IMR-90 (cell line): ENCODE data around the gene KLHL29. TPM values are rescaled to one million over a fixed set of nuclear protein-coding genes. Genes with fewer than 3 reads are reported as not detected.
A peak's percentile ranks its signal among the peaks of the same experiment; 100 is the strongest.

Experiments used
- ATAC-seq: fragments of 200-7000 bp; cut with Tn5 transposase; 2 replicates; pipeline ENCODE4 v1.9.1; 2020; ENCODE audit warnings: low read depth, mild to moderate bottlenecking, moderate library complexity
- BruUV-seq: library from RNA; stranded (reverse); fragments of 400-500 nt; replicated peaks from 2 replicates; lab custom pipeline; 2021; lab: Mats Ljungman, UMichigan
- CTCF ChIA-PET: fragments of 300-600 bp; formaldehyde crosslinking; extraction: SDS; loops from one replicate; lab custom pipeline; 2021; ENCODE audit warnings: antibody characterized with exemption; lab: Yijun Ruan, JAX
- POLR2A ChIA-PET: fragments of 300-600 bp; sonication (Branson Sonifier 250); formaldehyde crosslinking; loops from one replicate; lab custom pipeline; 2022; ENCODE audit warnings: antibody characterized with exemption; ENCODE audit not compliant: unreplicated experiment; lab: Charles Lee
- DNase-seq: peaks from one replicate; pipeline ENCODE4 v3.0.0; 2013
- H2AFZ ChIP-seq: replicated peaks from 2 replicates; pipeline ENCODE3; 2013; ENCODE audit warnings: low read length, mild to moderate bottlenecking; ENCODE audit not compliant: poor library complexity
- H2AK5ac ChIP-seq: 2 replicates; pipeline ENCODE4 v1.6.1; 2013; ENCODE audit warnings: low read depth, low read length, inconsistent platforms
- H2AK9ac ChIP-seq: replicated peaks from 2 replicates; pipeline ENCODE3; 2013; ENCODE audit warnings: mild to moderate bottlenecking, low read depth, low read length, moderate library complexity; ENCODE audit not compliant: poor library complexity
- H2BK120ac ChIP-seq: 2 replicates; pipeline ENCODE4 v1.6.1; 2013; ENCODE audit warnings: low read depth, low read length, inconsistent platforms
- H2BK15ac ChIP-seq: 3 replicates; pipeline ENCODE4 v1.6.1; 2013; ENCODE audit warnings: low read depth, low read length, inconsistent platforms
- H2BK20ac ChIP-seq: 2 replicates; pipeline ENCODE4 v1.6.1; 2013; ENCODE audit warnings: low read depth, mild to moderate bottlenecking, inconsistent platforms, low read length, moderate library complexity
- H2BK5ac ChIP-seq: 2 replicates; pipeline ENCODE4 v1.6.1; 2013; ENCODE audit warnings: mild to moderate bottlenecking, low read depth, low read length, inconsistent platforms; ENCODE audit not compliant: poor library complexity, severe bottlenecking
- H3K14ac ChIP-seq: replicated peaks from 2 replicates; pipeline ENCODE4 v1.6.1; 2013; ENCODE audit warnings: low read depth, low read length, inconsistent platforms
- H3K18ac ChIP-seq: 2 replicates; pipeline ENCODE4 v1.6.1; 2013; ENCODE audit warnings: low read depth, low read length, control low read depth
- H3K23ac ChIP-seq: 2 replicates; pipeline ENCODE4 v1.6.1; 2013; ENCODE audit warnings: low read depth, low read length, inconsistent platforms
- H3K27ac ChIP-seq: 2 replicates; pipeline ENCODE4 v1.5.1; 2013; ENCODE audit warnings: mild to moderate bottlenecking, control low read depth, low read length; ENCODE audit not compliant: insufficient read depth
- H3K27me3 ChIP-seq: 2 replicates; pipeline ENCODE4 v1.6.1; 2013; ENCODE audit warnings: low read length; ENCODE audit not compliant: control insufficient read depth, insufficient read depth
- H3K36me3 ChIP-seq: 2 replicates; pipeline ENCODE4 v1.6.1; 2013; ENCODE audit warnings: low read length, mixed read lengths; ENCODE audit not compliant: control insufficient read depth, insufficient read depth
- H3K4ac ChIP-seq: 2 replicates; pipeline ENCODE4 v1.6.1; 2013; ENCODE audit warnings: low read depth, low read length, inconsistent platforms
- H3K4me1 ChIP-seq: 2 replicates; pipeline ENCODE4 v1.6.1; 2013; ENCODE audit warnings: low read length, mixed read lengths; ENCODE audit not compliant: control insufficient read depth, insufficient read depth
- H3K4me2 ChIP-seq: 2 replicates; pipeline ENCODE4 v1.6.1; 2013; ENCODE audit warnings: low read depth, mild to moderate bottlenecking, control low read depth, low read length, moderate library complexity
- H3K4me3 ChIP-seq: 2 replicates; pipeline ENCODE4 v1.5.1; 2013; ENCODE audit warnings: low read depth, mild to moderate bottlenecking, control low read depth, low read length, moderate library complexity; ENCODE audit not compliant: insufficient read depth
- H3K56ac ChIP-seq: 2 replicates; pipeline ENCODE4 v1.6.1; 2013; ENCODE audit warnings: low read length, inconsistent platforms; ENCODE audit not compliant: insufficient read depth; ENCODE audit errors: extremely low read depth
- H3K79me1 ChIP-seq, 2 experiments: 2 replicates each; pipeline ENCODE4 v1.6.1; 2013; ENCODE audit warnings: low read length in 2 of 2, inconsistent platforms in 1 of 2, low read depth in 1 of 2
- H3K9ac ChIP-seq: 2 replicates; pipeline ENCODE4 v1.6.1; 2013; ENCODE audit warnings: low read depth, low read length, control low read depth
- H3K9me1 ChIP-seq: 2 replicates; pipeline ENCODE4 v1.6.1; 2013; ENCODE audit warnings: low read length, inconsistent platforms; ENCODE audit not compliant: insufficient read depth
- H3K9me3 ChIP-seq: 2 replicates; pipeline ENCODE4 v1.6.1; 2013; ENCODE audit warnings: low read length; ENCODE audit not compliant: control insufficient read depth, insufficient read depth
- H4K20me1 ChIP-seq: 2 replicates; pipeline ENCODE4 v1.6.1; 2013; ENCODE audit warnings: low read length, inconsistent platforms; ENCODE audit not compliant: insufficient read depth
- H4K5ac ChIP-seq: 2 replicates; pipeline ENCODE4 v1.6.1; 2013; ENCODE audit warnings: mild to moderate bottlenecking, low read depth, low read length, control low read depth
- H4K8ac ChIP-seq, 2 experiments: 2 replicates each; pipeline ENCODE4 v1.6.1; 2013; ENCODE audit warnings: low read depth in 2 of 2, low read length in 2 of 2, control low read depth in 1 of 2, inconsistent platforms in 1 of 2
- H4K91ac ChIP-seq: 2 replicates; pipeline ENCODE4 v1.6.1; 2013; ENCODE audit warnings: low read depth, low read length, inconsistent platforms; ENCODE audit not compliant: insufficient read depth
- MAFK ChIP-seq: IDR thresholded peaks from 2 replicates; pipeline ENCODE4 v1.6.1; 2012; ENCODE audit warnings: low read depth, low read length, improper control_type of control experiment
- MAZ ChIP-seq: IDR thresholded peaks from 2 replicates; pipeline ENCODE4 v1.6.1; 2012; ENCODE audit warnings: low read depth, mild to moderate bottlenecking, low read length, improper control_type of control experiment, moderate library complexity, borderline replicate concordance
- MXI1 ChIP-seq: IDR thresholded peaks from 2 replicates; pipeline ENCODE4 v1.6.1; 2012; ENCODE audit warnings: low read depth, mild to moderate bottlenecking, low read length, moderate library complexity, borderline replicate concordance
- NFE2L2 ChIP-seq: fragments of 150-350 bp; IDR thresholded peaks from 2 replicates; pipeline ENCODE4 v1.6.1; 2016; ENCODE audit warnings: low read depth, mild to moderate bottlenecking, low read length
- RFX5 ChIP-seq: IDR thresholded peaks from 2 replicates; pipeline ENCODE4 v1.8.0; 2012; ENCODE audit warnings: low read depth, mild to moderate bottlenecking, low read length, moderate library complexity
- SMC3 ChIP-seq: fragments of 150-350 bp; IDR thresholded peaks from 2 replicates; pipeline ENCODE4 v1.6.1; 2016; ENCODE audit warnings: low read depth, mild to moderate bottlenecking, antibody characterized with exemption, low read length, moderate library complexity
- WGBS, 2 experiments: methylation state at CpG; one replicate each; pipeline versions ENCODE4 v1.1.5 to v1.1.7; 2013; ENCODE audit warnings: missing lambda C conversion rate in 2 of 2; ENCODE audit not compliant: insufficient read length in 1 of 2; ENCODE audit errors: extremely low coverage in 2 of 2; 5-methylcytosine and 5-hydroxymethylcytosine counted together
- dilution Hi-C: fragments of 300-500 bp; cut with HindIII; formaldehyde crosslinking; loops from one replicate; pipeline ENCODE4 v1.14.3; 2018; ENCODE audit warnings: low sequenced_read_pairs; ENCODE audit not compliant: unreplicated experiment
- in situ Hi-C: fragments of 300-500 bp; cut with MboI; formaldehyde crosslinking; loops from 3 replicates; pipeline ENCODE4 v1.14.3; 2019; ENCODE audit warnings: low sequenced_read_pairs, inconsistent platforms, mixed read lengths
- intact Hi-C: fragments of 100-400 bp; cut with micrococcal nuclease; formaldehyde crosslinking; loops from 2 replicates; pipeline ENCODE4 v1.10.0; 2022
- polyA plus RNA-seq, 3 experiments: library from polyadenylated mRNA; depleted of rRNA; stranded (reverse); fragments of >200 nt; gene quantifications; 2 replicates each; pipeline ENCODE4 v1.2.3, GENCODE V29; 2012; ENCODE audit warnings: low replicate concordance in 1 of 3
- total RNA-seq: library from RNA; depleted of rRNA; stranded (reverse); fragments of >200 nt; gene quantifications from 2 replicates; pipeline ENCODE4 v1.2.3, GENCODE V29; 2012
- TF ChIP-seq, protein P1 (sequence below): fragments of 150-350 bp; IDR thresholded peaks from 2 replicates; pipeline ENCODE4 v1.6.1; 2017; ENCODE audit warnings: mild to moderate bottlenecking, antibody characterized with exemption, low read length, low read depth

The KLHL29 gene
- total and polyA plus RNA-seq, 2 of the 4 experiments (the other 2 are of a cell fraction): 2.0 to 8.0 TPM

DNA sequence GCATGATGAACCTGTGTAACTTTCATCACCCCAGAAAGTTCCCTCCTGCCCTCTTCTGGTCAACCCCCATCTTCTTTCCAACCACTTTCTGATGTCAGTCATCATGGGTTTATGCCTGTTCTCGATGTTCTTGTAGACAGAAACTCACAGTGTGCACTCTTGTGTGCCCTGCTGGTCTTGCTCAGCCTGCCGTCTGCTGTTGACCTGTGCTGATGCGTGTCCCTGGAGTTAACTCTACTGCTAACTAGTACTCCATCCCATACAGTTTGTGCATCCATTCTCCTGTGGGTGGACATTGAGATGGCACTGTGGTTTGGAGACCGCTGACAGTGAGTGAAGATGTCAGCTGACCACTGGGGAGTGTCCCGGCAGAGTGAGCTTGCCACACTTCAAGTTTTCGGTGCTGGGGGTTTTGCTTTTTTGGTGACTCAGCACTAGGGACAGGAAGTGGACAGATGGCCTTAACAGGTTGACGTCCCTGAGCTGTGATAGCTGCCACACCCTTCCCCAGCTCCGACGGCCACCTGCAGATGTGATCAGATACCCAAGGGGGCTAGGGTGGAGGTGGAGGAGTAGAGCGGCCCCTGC is 14.8 kb downstream of the KLHL29 start:
- in situ Hi-C loops: loop anchor here (25.0 kb wide), 1 partner anchor 363 kb away; no protein-coding TSS in a partner anchor
- Histone ChIP-seq H4K20me1 (peaks cover 9% of the 10 kb centered on the region; the same call in 1 of the 2 replicates), H3K79me1 (peaks cover 14 to 23% of the 10 kb centered on the region in 2 experiments; a peak in 3 of 4 replicates), H2BK15ac (no peak overlapping the region), H2BK5ac (no peak overlapping the region), H3K27ac (no peak overlapping the region), H2AK9ac (no peak overlapping the region), H2BK20ac (no peak overlapping the region), H2BK120ac (no peak overlapping the region), H3K27me3 (no peaks in the 10 kb centered on the region), H3K56ac (no peak overlapping the region), H3K4me3 (no peak overlapping the region), H3K9ac (no peak overlapping the region), H4K5ac (no peak overlapping the region), H3K14ac (no peak overlapping the region), H3K23ac (no peak overlapping the region), H3K4ac (0 out of 2 replicates have a peak overlapping the region, but pooled peaks have one; percentile 9), H4K91ac (no peak overlapping the region), H3K4me1 (peaks cover 3% of the 10 kb centered on the region), H3K9me1 (peaks cover 4% of the 10 kb centered on the region), H3K9me3 (no peaks in the 10 kb centered on the region), H3K4me2 (no peak overlapping the region), H2AFZ (no peak overlapping the region), H3K36me3 (no peaks in the 10 kb centered on the region), H2AK5ac (no peak overlapping the region; the same call in 1 of the 2 replicates), H4K8ac (no peak overlapping the region), H3K18ac (no peak overlapping the region)
- 100% methylated on average over 1 of the region's 10 CpGs; no CpG with 5 or more reads in 1 of the 2 experiments for WGBS, 2 experiments
- dilution Hi-C loops: no loop called here
- intact Hi-C loops: loop anchor here (5.0 kb wide), 2 partner anchors 218 to 363 kb away; no protein-coding TSS in a partner anchor
- no peak for ATAC-seq
- TF ChIP-seq, protein P1, sequence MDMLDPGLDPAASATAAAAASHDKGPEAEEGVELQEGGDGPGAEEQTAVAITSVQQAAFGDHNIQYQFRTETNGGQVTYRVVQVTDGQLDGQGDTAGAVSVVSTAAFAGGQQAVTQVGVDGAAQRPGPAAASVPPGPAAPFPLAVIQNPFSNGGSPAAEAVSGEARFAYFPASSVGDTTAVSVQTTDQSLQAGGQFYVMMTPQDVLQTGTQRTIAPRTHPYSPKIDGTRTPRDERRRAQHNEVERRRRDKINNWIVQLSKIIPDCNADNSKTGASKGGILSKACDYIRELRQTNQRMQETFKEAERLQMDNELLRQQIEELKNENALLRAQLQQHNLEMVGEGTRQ: no peak
- TF ChIP-seq MAZ (no peak), MAFK (no peak), SMC3 (no peak), RFX5 (no peak), MXI1 (no peak), NFE2L2 (no peak)
- BruUV-seq: no TSS peak
- ChIA-PET CTCF (no interaction called here), POLR2A (no interaction called here)
- DNase-seq: no peak
